ENCODE measurements around the gene EML5.

EML5 gene

GRCh38 chr14:88605594-88605993 lies 187.2 kb downstream of the EML5 start:
- Histone ChIP-seq H3K4me1 (ENCODE audit: control insufficient read depth, insufficient read depth, low read length) (no peaks in the 10 kb centered on the region), H3K36me3 (ENCODE audit: control insufficient read depth in 2 of 2, insufficient read depth in 1 of 2, low read length in 2 of 2) (peaks cover 76 to 99% of the 10 kb centered on the region in 2 experiments), H3K27ac (ENCODE audit: extremely low read depth, low read depth, low read length) (no peak overlapping the region), H3K9me3 (ENCODE audit: control insufficient read depth, insufficient read depth, low read depth, low read length) (no peaks in the 10 kb centered on the region), H3K4me3 (ENCODE audit: low read depth, low read length) (no peak overlapping the region)
- CTCF ChIA-PET, result interaction anchor here (0.7 kb wide), 1 partner anchor 18 kb away, joined by 5 read pairs; no protein-coding TSS in a partner anchor
- TF ChIP-seq ZNF354C (tag by site-specific recombination; IDR thresholded peaks at IDR 0.05; ENCODE audit: borderline replicate concordance, low read depth), result no peak
- POLR2A ChIA-PET, result no interaction called here

DNA sequence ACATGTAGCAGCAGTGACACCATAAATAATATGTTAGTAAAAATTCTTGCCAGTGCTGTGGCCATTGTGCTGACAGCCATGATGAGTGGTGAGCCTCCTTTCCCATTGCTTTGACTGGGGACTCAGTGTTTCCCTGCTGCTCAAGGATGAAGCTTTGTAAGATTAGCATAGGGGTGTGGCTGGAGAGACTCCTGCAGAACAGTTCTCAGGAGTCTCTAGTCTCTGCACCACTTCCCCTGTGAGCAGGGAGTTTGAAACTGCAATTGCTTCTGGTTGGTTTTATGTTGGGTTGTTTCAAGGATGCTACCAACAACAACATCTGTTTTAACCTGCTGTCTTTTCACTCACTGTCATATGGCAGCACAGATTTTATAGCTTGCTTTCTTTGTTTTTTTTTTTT lies 188.5 kb downstream of the EML5 start:
- Histone ChIP-seq H3K9me3 (ENCODE audit: control insufficient read depth, insufficient read depth, low read depth, low read length) (no peaks in the 10 kb centered on the region), H3K27ac (ENCODE audit: extremely low read depth, low read depth, low read length) (no peak overlapping the region), H3K4me3 (ENCODE audit: low read depth, low read length) (no peak overlapping the region), H3K36me3 (ENCODE audit: control insufficient read depth in 2 of 2, insufficient read depth in 1 of 2, low read length in 2 of 2) (peaks cover 69 to 99% of the 10 kb centered on the region in 2 experiments), H3K4me1 (ENCODE audit: control insufficient read depth, insufficient read depth, low read length) (no peaks in the 10 kb centered on the region)
- TF ChIP-seq ZNF354C (tag by site-specific recombination; IDR thresholded peaks at IDR 0.05; ENCODE audit: borderline replicate concordance, low read depth) (no peak), ZNF664 (tag by site-specific recombination; IDR thresholded peaks at IDR 0.05) (no peak), ZNF610 (tag by site-specific recombination; IDR thresholded peaks at IDR 0.05; ENCODE audit: borderline replicate concordance) (no peak), ZNF426 (tag by site-specific recombination; IDR thresholded peaks at IDR 0.05) (no peak), ZNF571 (tag by site-specific recombination; IDR thresholded peaks at IDR 0.05) (no peak), ZNF544 (tag by site-specific recombination; IDR thresholded peaks at IDR 0.05) (no peak), ZNF266 (tag by site-specific recombination; IDR thresholded peaks at IDR 0.05; ENCODE audit: low read depth) (no peak), ZNF114 (tag by site-specific recombination; IDR thresholded peaks at IDR 0.05) (no peak), ZNF19 (tag by site-specific recombination; IDR thresholded peaks at IDR 0.05; ENCODE audit: low read depth) (no peak), SETDB1 (IDR thresholded peaks at IDR 0.05; ENCODE audit: insufficient read length, low read length) (no peak), ZNF621 (tag by site-specific recombination; IDR thresholded peaks at IDR 0.05) (no peak)
- CTCF ChIA-PET, result no interaction called here
- POLR2A ChIA-PET, result no interaction called here

DNA sequence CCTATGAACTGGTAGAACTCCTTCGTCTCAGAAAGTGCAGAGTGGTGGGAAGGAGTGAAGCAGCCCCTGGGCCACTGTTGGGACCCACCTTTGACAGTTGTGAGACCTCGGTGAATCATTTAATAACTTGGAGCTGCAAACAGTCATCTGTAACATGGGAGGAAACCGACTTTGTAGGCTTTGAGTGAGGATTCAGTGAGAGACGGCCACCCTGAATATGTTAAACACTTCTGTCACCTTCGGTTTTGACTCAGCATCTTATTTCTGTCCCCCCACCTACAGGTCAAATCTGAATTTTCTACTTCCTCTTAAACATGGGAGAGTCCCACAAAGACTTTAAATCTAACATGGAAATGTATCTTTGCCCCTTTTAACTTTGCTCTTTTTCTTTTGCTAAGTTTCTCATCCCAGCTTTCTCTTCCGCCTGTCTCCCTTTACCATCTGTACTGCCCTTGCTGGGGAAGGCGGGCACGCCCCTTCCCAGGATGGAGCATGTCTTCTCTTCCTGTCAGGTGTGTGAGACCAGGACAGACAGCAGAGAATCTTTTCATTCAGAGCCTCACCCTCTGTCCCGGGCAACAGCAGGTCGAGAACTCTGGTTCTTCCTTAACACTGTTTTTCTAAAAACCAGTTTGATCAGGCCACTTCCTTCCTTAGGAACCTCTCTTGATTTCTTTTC lies 192.9 kb downstream of the EML5 start:
- ChIA-PET CTCF (interaction anchor here (0.6 kb wide), 1 partner anchor 409 kb away, joined by 3 read pairs; no protein-coding TSS in a partner anchor), POLR2A (no interaction called here)
- H3K36me3 ChIP-seq (ENCODE audit: control insufficient read depth in 2 of 2, insufficient read depth in 1 of 2, low read length in 2 of 2), result peaks cover 50 to 100% of the 10 kb centered on the region in 2 experiments
- no peak overlapping the region for H3K4me3 ChIP-seq (ENCODE audit: low read depth, low read length)
- no peak overlapping the region for H3K27ac ChIP-seq (ENCODE audit: extremely low read depth, low read depth, low read length)
- 0 out of 2 replicates have a peak, but pooled peaks cover 3% of the 10 kb centered on the region for H3K4me1 ChIP-seq (ENCODE audit: control insufficient read depth, insufficient read depth, low read length)
- no peak for TF ChIP-seq HOXD13 (CRISPR knock-in tag; IDR thresholded peaks at IDR 0.05; ENCODE audit: borderline replicate concordance)
- H3K9me3 ChIP-seq (ENCODE audit: control insufficient read depth, insufficient read depth, low read depth, low read length), result no peaks in the 10 kb centered on the region

DNA sequence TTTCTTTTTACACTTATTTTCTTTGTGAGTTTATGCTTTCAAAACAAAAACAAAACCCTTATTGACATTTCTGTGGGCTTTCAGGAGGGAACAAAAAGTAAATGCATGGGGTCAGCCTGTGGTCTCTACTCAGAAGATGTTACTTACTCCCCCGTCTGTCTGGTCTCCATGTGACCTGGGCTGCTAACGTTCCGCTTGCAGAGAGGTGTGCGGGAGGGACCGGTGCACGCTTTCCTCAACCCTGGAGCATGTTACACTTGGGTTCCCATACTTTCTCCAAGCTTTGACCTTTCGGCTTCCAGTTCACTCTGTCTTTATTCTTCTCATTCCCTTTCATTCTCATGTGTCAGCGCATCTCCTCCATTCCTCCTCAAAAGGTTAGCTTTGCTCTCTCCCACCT lies 193.4 kb downstream of the EML5 start:
- Histone ChIP-seq H3K9me3 (ENCODE audit: control insufficient read depth, insufficient read depth, low read depth, low read length) (no peaks in the 10 kb centered on the region), H3K4me1 (ENCODE audit: control insufficient read depth, insufficient read depth, low read length) (0 out of 2 replicates have a peak, but pooled peaks cover 3% of the 10 kb centered on the region), H3K4me3 (ENCODE audit: low read depth, low read length) (no peak overlapping the region), H3K27ac (ENCODE audit: extremely low read depth, low read depth, low read length) (no peak overlapping the region), H3K36me3 (ENCODE audit: control insufficient read depth in 2 of 2, insufficient read depth in 1 of 2, low read length in 2 of 2) (peaks cover 50 to 100% of the 10 kb centered on the region in 2 experiments)
- ChIA-PET CTCF (interaction anchor here (0.6 kb wide), 1 partner anchor 409 kb away, joined by 3 read pairs; no protein-coding TSS in a partner anchor), POLR2A (no interaction called here)
- no peak for TF ChIP-seq PBX3 (CRISPR knock-in tag; IDR thresholded peaks at IDR 0.05)
- no peak for TF ChIP-seq INSM2 (tag by site-specific recombination; IDR thresholded peaks at IDR 0.05)
- TF ChIP-seq ZSCAN30 (tag by site-specific recombination; IDR thresholded peaks at IDR 0.05), result no peak
- no peak for TF ChIP-seq ZNF488 (tag by site-specific recombination; IDR thresholded peaks at IDR 0.05)
- no peak for TF ChIP-seq ZNF658 (tag by site-specific recombination; IDR thresholded peaks at IDR 0.05)
- no peak for TF ChIP-seq GLI4 (tag by site-specific recombination; IDR thresholded peaks at IDR 0.05)
- no peak for TF ChIP-seq SETDB1 (IDR thresholded peaks at IDR 0.05; ENCODE audit: insufficient read length, low read length)
- TF ChIP-seq ZNF670 (tag by site-specific recombination; IDR thresholded peaks at IDR 0.05; ENCODE audit: low read depth), result no peak
- no peak for TF ChIP-seq ZBTB1 (tag by site-specific recombination; IDR thresholded peaks at IDR 0.05)

All from HEK293 (cell line).